GM12865 (cell line): Measurements from ENCODE around the gene SPAG16.

Source experiments
- DNase-seq: peaks from one replicate; pipeline ENCODE4 v3.0.0; 2010; ENCODE audit warnings: low read depth
- H3K4me3 ChIP-seq: 2 replicates; pipeline ENCODE4 v1.5.1; 2011; ENCODE audit warnings: mild to moderate bottlenecking, low read depth, low read length, control low read depth
- TF ChIP-seq, protein P1 (sequence below): IDR thresholded peaks from 2 replicates; pipeline ENCODE4 v1.5.1; 2011; ENCODE audit warnings: low read length, control low read depth, low read depth, inconsistent platforms; ENCODE audit not compliant: insufficient read depth; ENCODE audit errors: missing control alignments

Gene SPAG16

DNA sequence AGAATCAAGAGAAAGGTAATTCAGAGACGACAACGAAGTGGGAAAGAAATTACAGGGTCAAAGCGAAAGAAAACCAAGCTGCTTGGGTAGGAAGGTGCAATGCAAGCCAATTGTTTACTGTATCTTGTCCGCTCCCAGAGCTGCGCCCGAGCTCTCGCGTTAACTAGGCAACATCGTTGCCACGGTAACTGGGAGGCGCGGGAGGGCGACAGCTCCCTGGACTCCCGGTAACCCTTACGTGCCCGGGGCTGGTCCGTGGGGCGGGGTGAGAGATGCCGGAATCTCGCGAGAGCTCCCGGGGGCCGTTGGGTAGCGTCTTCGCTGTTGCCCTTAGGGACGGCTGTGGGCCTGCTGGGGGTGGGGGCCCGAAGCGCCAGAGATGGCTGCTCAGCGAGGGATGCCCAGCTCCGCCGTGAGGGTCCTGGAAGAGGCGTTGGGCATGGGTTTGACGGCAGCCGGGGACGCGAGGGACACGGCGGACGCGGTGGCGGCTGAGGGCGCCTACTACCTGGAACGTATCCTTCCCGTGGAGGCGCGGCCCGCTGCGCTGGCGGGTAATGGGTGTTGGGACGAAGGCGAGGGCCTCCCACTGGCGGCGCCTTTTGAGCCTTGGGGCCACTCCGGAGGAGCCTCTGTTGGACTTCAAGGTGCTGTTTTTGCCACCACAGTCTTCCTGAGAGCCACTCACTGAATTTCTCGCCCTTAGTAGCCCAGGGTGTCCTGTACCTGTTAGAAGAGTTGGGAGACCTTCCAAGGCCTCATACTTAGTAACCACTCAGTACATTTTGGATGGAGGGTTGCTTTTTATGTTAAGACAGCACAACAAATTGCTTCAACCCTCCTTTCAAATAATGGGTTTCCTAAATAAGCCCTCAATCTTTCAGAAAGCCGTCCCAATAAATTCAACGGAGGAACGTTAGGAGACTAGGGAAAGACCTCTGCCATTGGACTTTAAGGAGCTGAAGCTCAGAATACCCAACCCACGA, at the start of gene SPAG16:
TSS of gene SPAG16 (plus strand) at position 360 of the 986 bp plus-strand sequence.
- peak within 1 kb of the TSS; percentile 79 for H3K4me3 ChIP-seq
- peak; percentile 98 for DNase-seq
- TF ChIP-seq, protein P1, sequence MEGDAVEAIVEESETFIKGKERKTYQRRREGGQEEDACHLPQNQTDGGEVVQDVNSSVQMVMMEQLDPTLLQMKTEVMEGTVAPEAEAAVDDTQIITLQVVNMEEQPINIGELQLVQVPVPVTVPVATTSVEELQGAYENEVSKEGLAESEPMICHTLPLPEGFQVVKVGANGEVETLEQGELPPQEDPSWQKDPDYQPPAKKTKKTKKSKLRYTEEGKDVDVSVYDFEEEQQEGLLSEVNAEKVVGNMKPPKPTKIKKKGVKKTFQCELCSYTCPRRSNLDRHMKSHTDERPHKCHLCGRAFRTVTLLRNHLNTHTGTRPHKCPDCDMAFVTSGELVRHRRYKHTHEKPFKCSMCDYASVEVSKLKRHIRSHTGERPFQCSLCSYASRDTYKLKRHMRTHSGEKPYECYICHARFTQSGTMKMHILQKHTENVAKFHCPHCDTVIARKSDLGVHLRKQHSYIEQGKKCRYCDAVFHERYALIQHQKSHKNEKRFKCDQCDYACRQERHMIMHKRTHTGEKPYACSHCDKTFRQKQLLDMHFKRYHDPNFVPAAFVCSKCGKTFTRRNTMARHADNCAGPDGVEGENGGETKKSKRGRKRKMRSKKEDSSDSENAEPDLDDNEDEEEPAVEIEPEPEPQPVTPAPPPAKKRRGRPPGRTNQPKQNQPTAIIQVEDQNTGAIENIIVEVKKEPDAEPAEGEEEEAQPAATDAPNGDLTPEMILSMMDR: no peak

DNA sequence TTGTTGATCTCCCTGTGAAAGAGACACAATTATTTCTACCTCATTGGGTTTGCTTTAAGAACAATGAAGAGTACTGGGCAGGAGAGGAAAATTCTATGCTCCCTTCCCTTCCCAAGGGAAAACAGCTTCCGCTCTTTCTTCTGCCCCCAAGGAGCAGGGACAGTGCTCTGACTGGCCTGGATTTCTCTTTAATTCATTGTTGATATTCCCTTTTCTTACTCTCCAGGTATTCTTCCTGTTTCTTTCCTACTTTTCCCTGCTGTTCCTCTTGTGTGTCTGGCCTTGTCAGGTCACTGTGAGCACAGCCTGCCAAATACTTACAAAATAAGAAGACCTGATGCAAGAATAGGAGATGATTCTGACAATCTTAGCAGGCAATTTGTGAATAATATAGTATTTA, 49.6 kb upstream of the SPAG16 start:
- DNase-seq: no peak
- no peak overlapping the region; the same call in 1 of the 2 replicates for H3K4me3 ChIP-seq

DNA sequence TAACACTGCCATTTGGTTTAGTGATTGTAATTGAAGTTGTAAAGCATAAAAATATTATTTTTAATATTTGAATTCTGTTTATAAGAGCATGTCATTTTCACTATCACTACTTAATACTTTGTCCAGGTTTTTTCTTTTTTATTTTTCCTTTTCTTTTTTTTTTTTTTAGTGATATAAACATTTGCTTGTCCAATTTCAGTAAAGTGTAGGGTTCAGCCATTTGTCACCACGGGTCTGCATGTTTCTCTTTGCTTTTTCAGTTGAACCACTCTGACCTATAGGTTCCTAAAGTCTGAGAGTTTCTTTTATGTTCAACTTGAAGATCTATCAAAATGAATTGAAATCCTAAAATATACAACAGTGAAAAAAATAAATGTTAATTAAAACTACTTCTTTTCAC, 48.5 kb upstream of the SPAG16 start:
- peak overlapping the region; percentile 88; the same call in 1 of the 2 replicates for H3K4me3 ChIP-seq
- TF ChIP-seq, protein P1: no peak
- no peak for DNase-seq

More for the DNA sequence above, 49.6 kb upstream of the SPAG16 start:
- TF ChIP-seq, protein P1: no peak

DNA sequence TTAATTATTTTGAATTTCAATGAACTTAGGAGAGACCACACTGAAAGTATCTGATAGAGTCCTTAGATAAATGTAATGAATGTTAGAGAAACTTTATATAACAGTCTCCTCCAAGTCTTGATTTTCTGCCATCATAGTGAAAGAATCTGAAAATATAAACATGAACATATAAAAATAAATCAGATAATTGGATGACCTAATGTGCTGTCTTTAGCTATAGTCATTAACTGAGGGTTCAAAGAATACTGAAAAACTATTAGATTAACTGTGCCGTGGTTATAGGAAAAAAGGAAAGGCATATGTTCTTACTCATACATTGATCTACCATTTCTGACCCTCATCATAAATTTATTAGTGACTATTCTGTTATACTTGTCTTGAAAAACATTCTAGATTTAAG, 47.0 kb upstream of the SPAG16 start:
- H3K4me3 ChIP-seq: peak overlapping the region; percentile 88
- no peak for DNase-seq
- TF ChIP-seq, protein P1: no peak

DNA sequence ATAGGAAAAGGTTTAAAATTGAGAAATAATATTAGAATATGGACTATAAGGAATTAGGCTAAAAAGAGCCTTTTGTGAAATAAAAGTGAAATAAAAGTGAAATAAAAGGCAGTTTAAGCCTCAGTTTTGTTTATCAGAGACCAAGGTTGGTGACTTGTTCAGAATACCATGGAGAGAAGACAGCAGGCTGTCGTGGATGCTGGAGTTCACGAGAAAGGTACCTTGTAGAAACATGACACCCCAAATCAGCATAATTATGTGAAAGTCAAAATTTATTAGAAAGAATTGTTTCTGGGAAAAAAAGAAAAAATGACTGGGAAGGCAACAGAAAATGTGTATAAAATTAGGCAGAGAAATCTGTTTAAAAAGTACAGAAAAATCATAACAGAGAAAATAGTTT, 46.5 kb upstream of the SPAG16 start:
- DNase-seq: peak; percentile 73

DNA sequence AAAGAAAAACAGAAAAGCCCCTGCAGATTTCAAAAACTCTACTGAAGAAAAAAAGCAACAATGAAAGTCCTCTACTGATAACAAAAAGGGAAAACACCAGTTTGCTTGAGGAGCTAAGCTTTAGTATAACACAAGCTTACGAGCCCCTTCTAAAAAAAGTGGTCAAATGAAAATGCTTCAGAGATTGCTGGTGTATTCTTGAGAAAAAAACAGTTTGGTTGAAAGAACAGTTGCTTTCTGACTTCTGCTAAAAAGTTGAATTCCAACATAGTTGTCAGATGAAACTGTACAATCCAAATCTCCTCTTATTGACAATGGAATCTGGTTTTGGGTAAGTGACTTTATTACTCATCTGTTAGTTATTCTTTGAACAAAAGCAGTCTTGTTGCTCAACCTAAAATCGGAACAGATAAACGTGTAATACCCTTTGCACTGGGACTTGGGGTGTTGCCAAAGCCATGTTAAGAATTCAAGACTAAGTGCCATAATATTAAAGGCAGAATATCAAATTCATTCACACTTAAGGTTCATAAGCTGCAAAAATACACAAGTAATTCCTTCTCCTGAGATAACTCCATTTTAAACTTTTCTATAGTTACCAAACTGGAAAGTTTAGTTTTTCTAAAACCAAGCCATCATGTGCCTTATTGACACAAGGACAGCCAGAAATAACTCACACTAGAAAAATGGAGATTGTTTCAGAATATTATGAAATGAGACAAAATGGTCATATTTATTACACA, 45.3 kb upstream of the SPAG16 start:
- DNase-seq: peak; percentile 79
- peak overlapping the region; percentile 88 for H3K4me3 ChIP-seq
- TF ChIP-seq, protein P1: no peak

More for the DNA sequence above, 46.5 kb upstream of the SPAG16 start:
- H3K4me3 ChIP-seq: peak overlapping the region; percentile 88
- TF ChIP-seq, protein P1: no peak
